HFFc6 (cell line): ENCODE results near the gene DACH1. TPM values are rescaled to one million over a fixed set of nuclear protein-coding genes. Genes with fewer than 3 reads are reported as not detected.

Experiments used
- DNase-seq: peaks from one replicate; pipeline ENCODE4 v3.0.0-alpha.2; 2018
- H3K27ac Mint-ChIP-seq: 2 replicates; pipeline ENCODE4 v1.8.0; 2020; ENCODE audit warnings: mild to moderate bottlenecking, mixed read lengths
- H3K27me3 Mint-ChIP-seq: 2 replicates; pipeline ENCODE4 v1.8.0; 2021; ENCODE audit warnings: mild to moderate bottlenecking, moderate library complexity, mixed read lengths; ENCODE audit not compliant: insufficient read depth
- H3K36me3 Mint-ChIP-seq: 2 replicates; pipeline ENCODE4 v1.8.0; 2021; ENCODE audit warnings: low read depth, mixed read lengths
- H3K4me1 Mint-ChIP-seq: 2 replicates; pipeline ENCODE4 v1.8.0; 2020; ENCODE audit warnings: low read depth, mixed read lengths
- H3K4me3 Mint-ChIP-seq: 2 replicates; pipeline ENCODE4 v1.8.0; 2020; ENCODE audit warnings: mild to moderate bottlenecking, moderate library complexity, mixed read lengths
- H3K9me3 Mint-ChIP-seq: 2 replicates; pipeline ENCODE4 v1.8.0; 2020; ENCODE audit warnings: mild to moderate bottlenecking, mixed read lengths
- total RNA-seq, 6 experiments: library from RNA; stranded (reverse); fragmentation: NEBNext Ultra II Directional; extraction: Animal tissue kit (Norgen Biotek cat#: 25700); gene quantifications; 2 replicates in 1 of 6; 3 replicates in 5 of 6; pipeline ENCODE4 v1.2.3, GENCODE V29; 2021
- TF ChIP-seq, protein P1 (sequence below): fragments of 200-600 bp; sonication (generic); IDR thresholded peaks from 2 replicates; pipeline ENCODE4 v1.5.0; 2021; ENCODE audit warnings: antibody characterized with exemption, mild to moderate bottlenecking

Gene DACH1
- total RNA-seq, 6 experiments from 2014 or later = not detected

DNA sequence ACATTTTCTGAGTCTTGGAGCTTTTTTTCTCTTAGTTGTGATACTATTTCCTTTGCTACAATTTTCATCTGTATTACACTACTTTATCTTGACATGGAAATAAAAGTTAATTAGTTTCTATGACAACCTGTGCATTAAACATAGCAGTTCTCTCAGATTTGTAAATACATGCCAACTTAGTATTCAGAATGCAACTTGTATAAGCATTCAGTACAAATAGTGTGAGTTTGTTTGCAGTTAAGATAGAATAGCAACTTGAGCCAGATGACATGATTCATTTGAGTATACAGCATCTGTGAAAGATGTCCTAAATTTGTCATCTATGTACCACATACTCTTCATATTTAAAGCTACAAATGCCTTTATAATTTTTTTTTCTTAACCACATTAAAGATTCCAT is 98.1 kb downstream of the DACH1 start:
- Mint-ChIP-seq H3K4me1 (no peaks in the 10 kb centered on the region), H3K27ac (no peak overlapping the region), H3K4me3 (no peak overlapping the region), H3K27me3 (no peaks in the 10 kb centered on the region), H3K36me3 (no peaks in the 10 kb centered on the region), H3K9me3 (peaks cover 25% of the 10 kb centered on the region)
- TF ChIP-seq, protein P1, sequence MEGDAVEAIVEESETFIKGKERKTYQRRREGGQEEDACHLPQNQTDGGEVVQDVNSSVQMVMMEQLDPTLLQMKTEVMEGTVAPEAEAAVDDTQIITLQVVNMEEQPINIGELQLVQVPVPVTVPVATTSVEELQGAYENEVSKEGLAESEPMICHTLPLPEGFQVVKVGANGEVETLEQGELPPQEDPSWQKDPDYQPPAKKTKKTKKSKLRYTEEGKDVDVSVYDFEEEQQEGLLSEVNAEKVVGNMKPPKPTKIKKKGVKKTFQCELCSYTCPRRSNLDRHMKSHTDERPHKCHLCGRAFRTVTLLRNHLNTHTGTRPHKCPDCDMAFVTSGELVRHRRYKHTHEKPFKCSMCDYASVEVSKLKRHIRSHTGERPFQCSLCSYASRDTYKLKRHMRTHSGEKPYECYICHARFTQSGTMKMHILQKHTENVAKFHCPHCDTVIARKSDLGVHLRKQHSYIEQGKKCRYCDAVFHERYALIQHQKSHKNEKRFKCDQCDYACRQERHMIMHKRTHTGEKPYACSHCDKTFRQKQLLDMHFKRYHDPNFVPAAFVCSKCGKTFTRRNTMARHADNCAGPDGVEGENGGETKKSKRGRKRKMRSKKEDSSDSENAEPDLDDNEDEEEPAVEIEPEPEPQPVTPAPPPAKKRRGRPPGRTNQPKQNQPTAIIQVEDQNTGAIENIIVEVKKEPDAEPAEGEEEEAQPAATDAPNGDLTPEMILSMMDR = no peak
- no peak for DNase-seq

DNA sequence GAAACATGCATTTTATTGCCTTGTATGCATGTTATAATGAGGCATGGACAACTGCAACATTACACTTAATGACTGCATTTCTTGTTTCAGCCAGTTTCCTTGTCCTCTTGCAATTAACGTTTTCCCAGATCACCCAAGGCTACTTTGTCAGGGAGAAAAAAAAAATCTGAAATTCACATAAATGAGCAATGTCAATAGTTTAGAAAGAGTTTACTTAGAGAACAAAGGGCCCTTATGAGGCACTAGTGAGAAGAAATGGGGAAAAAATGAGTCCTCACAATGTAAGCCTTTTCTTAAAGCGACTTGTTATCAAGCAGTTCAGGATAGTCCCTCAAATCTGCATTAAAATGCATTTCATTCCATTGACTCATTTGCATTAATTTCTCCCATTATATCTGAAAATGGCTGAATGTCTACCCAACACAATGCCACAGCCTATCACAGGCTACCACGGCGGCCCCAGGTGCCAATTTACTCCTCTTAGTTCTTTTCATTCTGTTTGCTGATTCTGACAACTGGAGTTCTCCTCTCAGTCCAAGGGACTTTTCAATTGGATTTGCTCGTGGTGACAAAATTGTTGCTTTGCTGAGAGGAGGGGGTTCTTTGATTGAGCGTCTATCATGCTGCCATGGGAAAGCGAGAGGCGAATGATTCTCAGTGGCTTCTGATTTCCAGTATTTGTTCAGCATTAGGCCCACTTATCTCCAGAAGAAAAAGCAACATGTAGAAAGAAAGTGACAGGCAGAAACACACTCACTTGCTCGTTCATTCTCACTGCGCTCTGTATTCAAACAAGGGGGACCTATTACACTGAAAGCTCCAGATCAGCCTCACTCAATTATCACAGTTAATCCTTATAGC is 107.1 kb downstream of the DACH1 start:
- no peak overlapping the region for H3K27ac Mint-ChIP-seq
- no peaks in the 10 kb centered on the region; the same call in 1 of the 2 replicates for H3K27me3 Mint-ChIP-seq
- no peak overlapping the region for H3K4me3 Mint-ChIP-seq
- DNase-seq = no peak
- no peaks in the 10 kb centered on the region for H3K4me1 Mint-ChIP-seq
- H3K9me3 Mint-ChIP-seq = peaks cover 39% of the 10 kb centered on the region
- TF ChIP-seq, protein P1 = no peak
- H3K36me3 Mint-ChIP-seq = no peaks in the 10 kb centered on the region

DNA sequence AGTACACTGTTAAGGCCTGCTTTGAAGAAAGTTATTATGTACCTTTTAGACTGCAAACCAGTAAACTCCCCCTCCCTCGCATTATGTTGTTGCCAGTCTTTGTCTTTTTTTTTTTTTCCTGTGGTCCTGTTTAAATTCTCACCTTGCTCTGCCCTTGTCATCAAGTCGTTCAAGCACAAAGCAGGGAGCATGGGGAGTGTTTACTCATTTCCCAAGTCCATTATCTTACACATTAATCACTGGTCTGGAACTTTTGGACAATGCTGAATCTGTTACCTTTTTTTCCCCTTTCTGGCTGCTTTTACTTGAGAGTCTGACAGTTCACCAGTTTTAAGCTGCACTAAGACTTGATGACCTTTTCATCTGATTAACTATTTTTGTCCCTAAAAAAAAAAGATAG is 108.2 kb downstream of the DACH1 start:
- Mint-ChIP-seq H3K27ac (no peak overlapping the region), H3K27me3 (no peaks in the 10 kb centered on the region; the same call in 1 of the 2 replicates), H3K4me1 (no peaks in the 10 kb centered on the region), H3K9me3 (peaks cover 40% of the 10 kb centered on the region), H3K36me3 (no peaks in the 10 kb centered on the region), H3K4me3 (no peak overlapping the region)
- DNase-seq = no peak
- TF ChIP-seq, protein P1 = no peak

DNA sequence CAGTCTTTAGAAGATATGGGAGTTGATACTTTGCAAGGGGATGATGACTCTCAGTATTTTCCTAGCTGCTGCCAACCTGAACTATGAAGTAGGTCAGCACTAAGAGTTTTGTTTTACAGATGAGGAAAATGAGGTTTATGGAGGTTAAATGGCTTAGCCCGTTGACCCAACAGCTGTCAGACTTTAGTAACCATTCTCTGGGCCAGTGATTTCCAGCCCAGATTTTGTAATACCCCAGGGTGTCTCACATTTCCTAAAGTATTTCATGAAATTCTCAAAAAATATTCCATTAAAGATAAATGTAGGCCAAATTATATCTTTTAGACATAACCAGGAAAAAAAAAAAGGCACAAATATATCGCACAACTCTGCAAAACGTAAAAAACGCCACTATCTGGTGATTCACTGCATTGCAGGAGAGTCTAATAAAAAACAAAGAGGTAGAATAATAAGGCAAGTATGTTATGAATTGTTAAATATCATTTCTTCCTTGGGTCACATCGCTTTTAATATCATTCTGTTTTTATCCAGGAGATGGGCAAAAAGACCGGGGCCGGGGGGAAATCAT is 112.5 kb downstream of the DACH1 start:
- peaks cover 28% of the 10 kb centered on the region for H3K9me3 Mint-ChIP-seq
- TF ChIP-seq, protein P1 = no peak
- no peaks in the 10 kb centered on the region for H3K4me1 Mint-ChIP-seq
- no peaks in the 10 kb centered on the region; the same call in 1 of the 2 replicates for H3K27me3 Mint-ChIP-seq
- no peak overlapping the region for H3K27ac Mint-ChIP-seq
- H3K4me3 Mint-ChIP-seq = no peak overlapping the region
- no peak for DNase-seq
- no peaks in the 10 kb centered on the region for H3K36me3 Mint-ChIP-seq

DNA sequence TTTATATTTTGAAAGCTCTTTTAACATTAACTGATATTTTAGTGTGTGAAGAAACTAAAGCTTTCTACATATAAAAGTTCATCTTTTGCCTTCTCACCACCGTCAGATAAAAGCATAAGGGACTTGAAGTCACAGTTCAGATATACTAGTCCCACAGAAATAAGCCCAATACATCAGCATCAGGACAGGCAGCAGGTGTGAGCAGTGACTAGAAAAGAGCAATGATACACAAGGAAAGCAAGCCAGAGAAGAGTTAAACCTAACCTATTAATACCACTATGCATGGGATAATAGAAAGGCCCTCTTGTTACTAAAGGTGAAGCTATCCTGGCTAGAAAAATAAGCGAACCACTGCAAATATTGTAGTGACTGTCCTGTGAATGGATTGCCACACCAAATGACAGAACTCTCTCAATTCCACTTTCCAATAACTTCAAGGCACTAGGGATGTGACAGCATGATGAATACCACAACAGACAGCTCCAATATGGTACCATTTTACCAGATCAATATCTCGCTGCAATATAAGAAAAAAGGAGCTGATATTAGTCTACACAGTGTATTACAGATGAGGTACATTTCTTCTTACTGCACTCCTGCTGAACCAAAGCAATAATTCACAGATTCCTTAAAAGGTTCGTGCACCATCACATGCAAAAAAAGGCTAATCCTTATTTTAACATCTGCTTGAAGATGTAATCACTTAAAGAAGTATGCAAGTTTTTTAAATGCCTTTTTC is 114.1 kb downstream of the DACH1 start:
- TF ChIP-seq, protein P1 = no peak
- Mint-ChIP-seq H3K9me3 (peaks cover 28% of the 10 kb centered on the region), H3K4me3 (no peak overlapping the region), H3K27me3 (no peaks in the 10 kb centered on the region; the same call in 1 of the 2 replicates), H3K4me1 (no peaks in the 10 kb centered on the region), H3K27ac (no peak overlapping the region), H3K36me3 (no peaks in the 10 kb centered on the region)
- no peak for DNase-seq
